Esophagus muscularis mucosa (tissue), 4 donors: ENCODE results near the gene TSC2. TPM values are rescaled to one million over a fixed set of nuclear protein-coding genes. Genes with fewer than 3 reads are reported as not detected.
"Not testable (repeated sequence)": the region's sequence is repeated elsewhere in the genome, so short reads cannot be mapped to it uniquely, and the experiment has no call there.

ENCODE experiments used
- DNase-seq: peaks from one replicate; pipeline ENCODE4 v3.0.0-alpha.2; 2017; ENCODE audit errors: extremely low spot score
- H3K27ac ChIP-seq, 4 donors: fragments of 200-600 bp; sonication (generic); replicated peaks in 1 of 4; 1 replicate in 3 of 4; 2 replicates in 1 of 4; pipeline ENCODE4 v1.5.1; 2016 to 2019; ENCODE audit warnings: mild to moderate bottlenecking in 1 of 4
- H3K27me3 ChIP-seq, 4 donors: fragments of 200-600 bp; sonication (generic); one replicate each; pipeline versions ENCODE4 v1.5.1 to v1.6.0; 2016 to 2019
- H3K36me3 ChIP-seq, 4 donors: fragments of 200-600 bp; sonication (generic); one replicate each; pipeline ENCODE4 v1.5.1; 2016 to 2019
- H3K4me1 ChIP-seq, 4 donors: fragments of 200-600 bp; sonication (generic); one replicate each; pipeline ENCODE4 v1.5.1; 2016 to 2019
- H3K4me3 ChIP-seq, 4 donors: fragments of 200-600 bp; sonication (generic); 1 replicate in 2 of 4; 2 replicates in 2 of 4; pipeline ENCODE4 v1.5.1; 2016 to 2019; ENCODE audit warnings: mild to moderate bottlenecking in 4 of 4, moderate library complexity in 1 of 4
- H3K9me3 ChIP-seq, 4 donors: fragments of 200-600 bp; sonication (generic); 1 replicate in 3 of 4; 2 replicates in 1 of 4; pipeline ENCODE4 v1.5.1; 2016 to 2019
- EP300 ChIP-seq: sonication (generic); formaldehyde crosslinking; IDR thresholded peaks from one replicate; pipeline ENCODE4 v1.6.1; 2017; ENCODE audit warnings: antibody characterized with exemption
- POLR2A ChIP-seq: fragments of 450-650 bp; IDR thresholded peaks from one replicate; pipeline ENCODE4 v1.6.1; 2017; ENCODE audit warnings: antibody characterized with exemption, moderate library complexity, mild to moderate bottlenecking, low read depth
- POLR2AphosphoS5 ChIP-seq, 2 donors: sonication (generic); formaldehyde crosslinking; IDR thresholded peaks; one replicate each; pipeline ENCODE4 v1.6.1; 2017; ENCODE audit warnings: antibody characterized with exemption in 2 of 2
- WGBS: methylation state at CpG from one replicate; pipeline ENCODE4 v1.1.5; 2018; 5-methylcytosine and 5-hydroxymethylcytosine counted together
- intact Hi-C: fragments of 100-400 bp; cut with DNase I; formaldehyde crosslinking; loops from one replicate; pipeline ENCODE4 v1.15.1; 2023
- total RNA-seq, 4 donors: library from RNA; depleted of rRNA; stranded (reverse); fragments of >200 nt; gene quantifications; one replicate each; pipeline versions ENCODE4 v1.1.0 to v1.2.1, GENCODE V29; 2016
- TF ChIP-seq, protein P1 (sequence below), 3 experiments: fragments of 200-600 bp in 2 of 3; fragments of 450-650 bp in 1 of 3; sonication (generic) in 2 of 3; IDR thresholded peaks; one replicate each; pipeline ENCODE4 v1.5.1; 2017 to 2019; ENCODE audit warnings: antibody characterized with exemption in 3 of 3, mild to moderate bottlenecking in 2 of 3, moderate library complexity in 1 of 3

Gene TSC2
- total RNA-seq, 4 donors from 2014 or later: 41.3 to 71.7 (median 52.0) TPM

DNA sequence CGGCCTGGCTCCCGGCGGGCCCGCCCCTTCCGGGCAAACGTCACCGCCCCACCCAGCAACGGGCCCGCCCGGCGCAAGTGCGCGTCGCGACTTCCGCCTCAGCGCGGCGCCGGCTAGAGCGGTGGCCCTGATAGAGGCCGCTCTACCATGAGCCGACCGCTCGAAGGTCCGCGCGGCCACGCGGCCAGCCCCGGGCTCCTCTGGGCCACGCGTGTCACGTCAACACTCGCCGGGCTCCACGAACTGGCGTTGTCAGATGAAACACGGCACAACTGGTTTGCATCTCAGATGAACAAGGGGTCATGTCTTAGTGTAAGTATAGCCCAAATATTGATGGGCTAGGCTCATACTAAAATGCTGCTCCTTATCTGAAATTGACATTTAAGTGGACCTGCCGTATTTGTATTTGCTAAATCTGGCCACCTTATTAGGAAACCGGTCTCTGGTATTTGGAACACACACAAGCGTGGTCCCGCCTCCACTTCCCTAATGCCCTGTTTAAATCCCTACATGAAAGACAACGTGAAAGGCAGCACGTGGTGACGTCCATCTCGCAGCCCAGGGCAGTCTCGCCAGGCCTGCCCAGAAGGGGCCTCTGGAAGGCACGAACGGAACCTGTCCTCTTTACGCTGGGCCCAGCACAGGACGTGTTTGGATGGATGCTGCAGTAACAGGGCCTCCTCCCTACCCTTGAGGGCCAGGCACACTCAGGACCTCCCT lies 37.8 kb upstream of the TSC2 start, which contains the start of gene ZNF598:
ZNF598 (minus strand) TSS at position 31 of the 720 bp plus-strand sequence.
- 3% methylated on average over 4 of the region's 52 CpGs for WGBS
- intact Hi-C loops: no loop called here
- no peak for DNase-seq
- peaks cover 0 to 5% (median 4%) of the 10 kb centered on the region in 4 donors for H3K36me3 ChIP-seq
- peak; percentile 91 for TF ChIP-seq POLR2A
- TF ChIP-seq POLR2AphosphoS5 (IDR thresholded peaks at IDR 0.05): peak; percentile 85 to 98
- TF ChIP-seq, protein P1, sequence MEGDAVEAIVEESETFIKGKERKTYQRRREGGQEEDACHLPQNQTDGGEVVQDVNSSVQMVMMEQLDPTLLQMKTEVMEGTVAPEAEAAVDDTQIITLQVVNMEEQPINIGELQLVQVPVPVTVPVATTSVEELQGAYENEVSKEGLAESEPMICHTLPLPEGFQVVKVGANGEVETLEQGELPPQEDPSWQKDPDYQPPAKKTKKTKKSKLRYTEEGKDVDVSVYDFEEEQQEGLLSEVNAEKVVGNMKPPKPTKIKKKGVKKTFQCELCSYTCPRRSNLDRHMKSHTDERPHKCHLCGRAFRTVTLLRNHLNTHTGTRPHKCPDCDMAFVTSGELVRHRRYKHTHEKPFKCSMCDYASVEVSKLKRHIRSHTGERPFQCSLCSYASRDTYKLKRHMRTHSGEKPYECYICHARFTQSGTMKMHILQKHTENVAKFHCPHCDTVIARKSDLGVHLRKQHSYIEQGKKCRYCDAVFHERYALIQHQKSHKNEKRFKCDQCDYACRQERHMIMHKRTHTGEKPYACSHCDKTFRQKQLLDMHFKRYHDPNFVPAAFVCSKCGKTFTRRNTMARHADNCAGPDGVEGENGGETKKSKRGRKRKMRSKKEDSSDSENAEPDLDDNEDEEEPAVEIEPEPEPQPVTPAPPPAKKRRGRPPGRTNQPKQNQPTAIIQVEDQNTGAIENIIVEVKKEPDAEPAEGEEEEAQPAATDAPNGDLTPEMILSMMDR (IDR thresholded peaks at IDR 0.05): peak in 1 of 3 experiments; percentile 28
- no peak for TF ChIP-seq EP300
- peak within 1 kb of the TSS; percentile 70 to 95 (median 81) for H3K4me3 ChIP-seq
- no peaks in the 10 kb centered on the region for H3K27me3 ChIP-seq
- H3K27ac ChIP-seq: peak within 1 kb of the TSS; percentile 89 to 97 (median 94)
- H3K4me1 ChIP-seq: peaks cover 45 to 52% (median 50%) of the 10 kb centered on the region in 4 donors
- no peaks in the 10 kb centered on the region for H3K9me3 ChIP-seq

DNA sequence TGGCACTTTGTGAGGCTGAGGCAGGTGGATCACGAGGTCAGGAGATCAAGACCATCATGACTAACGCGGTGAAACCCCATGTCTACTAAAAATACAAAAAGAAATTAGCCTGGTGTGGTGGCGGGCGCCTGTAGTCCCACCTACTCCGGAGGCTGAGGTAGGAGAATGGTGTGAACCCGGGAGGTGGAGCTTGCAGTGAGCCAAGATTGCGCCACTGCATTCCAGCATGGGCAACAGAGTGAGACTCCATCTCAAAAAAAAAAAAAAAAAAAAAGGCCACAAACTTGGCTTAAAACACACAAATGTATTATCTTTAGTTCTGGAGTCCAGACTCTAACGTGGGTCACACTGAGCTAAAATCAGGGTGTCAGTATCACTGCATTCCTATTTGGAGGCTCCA lies 36.1 kb upstream of the TSC2 start:
- intact Hi-C loops, H3K4me3 ChIP-seq, H3K27ac ChIP-seq, DNase-seq, H3K36me3 ChIP-seq, H3K9me3 ChIP-seq, H3K27me3 ChIP-seq: not testable (repeated sequence)
- H3K4me1 ChIP-seq: peaks cover 29 to 34% (median 33%) of the 10 kb centered on the region in 4 donors
- 84% methylated on average over 9 of the region's 9 CpGs for WGBS

DNA sequence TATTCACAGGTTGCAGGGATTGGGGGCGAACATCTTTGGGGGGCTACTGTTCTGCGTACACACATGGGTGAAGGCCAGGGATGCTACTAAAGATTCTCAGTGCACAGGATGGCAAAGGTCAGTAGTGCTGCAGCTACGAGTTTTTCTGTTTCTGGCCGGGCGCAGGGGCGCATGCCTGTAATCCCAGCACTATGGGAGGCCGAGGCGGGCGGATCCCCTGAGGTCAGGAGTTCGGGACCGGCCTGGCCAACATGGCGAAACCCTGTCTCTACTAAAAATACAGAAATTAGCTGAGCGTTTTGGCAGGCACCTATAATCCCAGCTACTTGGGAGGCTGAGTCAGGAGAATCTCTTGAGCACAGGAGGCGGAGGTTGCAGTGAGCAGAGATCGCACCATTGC lies 34.3 kb upstream of the TSC2 start:
- 92% methylated on average over 15 of the region's 15 CpGs for WGBS
- peaks cover 11 to 16% (median 15%) of the 10 kb centered on the region in 4 donors for H3K4me1 ChIP-seq
- DNase-seq: no peak
- no peak overlapping the region for H3K4me3 ChIP-seq
- no peaks in the 10 kb centered on the region for H3K36me3 ChIP-seq
- no peak overlapping the region for H3K27ac ChIP-seq
- intact Hi-C loops: no loop called here
- TF ChIP-seq, protein P1 (IDR thresholded peaks at IDR 0.05): no peak
- TF ChIP-seq POLR2A (no peak), POLR2AphosphoS5 (IDR thresholded peaks at IDR 0.05) (no peak), EP300 (no peak)
- H3K9me3 ChIP-seq: no peaks in the 10 kb centered on the region
- peaks cover 0 to 16% (median 0%) of the 10 kb centered on the region in 4 donors for H3K27me3 ChIP-seq

DNA sequence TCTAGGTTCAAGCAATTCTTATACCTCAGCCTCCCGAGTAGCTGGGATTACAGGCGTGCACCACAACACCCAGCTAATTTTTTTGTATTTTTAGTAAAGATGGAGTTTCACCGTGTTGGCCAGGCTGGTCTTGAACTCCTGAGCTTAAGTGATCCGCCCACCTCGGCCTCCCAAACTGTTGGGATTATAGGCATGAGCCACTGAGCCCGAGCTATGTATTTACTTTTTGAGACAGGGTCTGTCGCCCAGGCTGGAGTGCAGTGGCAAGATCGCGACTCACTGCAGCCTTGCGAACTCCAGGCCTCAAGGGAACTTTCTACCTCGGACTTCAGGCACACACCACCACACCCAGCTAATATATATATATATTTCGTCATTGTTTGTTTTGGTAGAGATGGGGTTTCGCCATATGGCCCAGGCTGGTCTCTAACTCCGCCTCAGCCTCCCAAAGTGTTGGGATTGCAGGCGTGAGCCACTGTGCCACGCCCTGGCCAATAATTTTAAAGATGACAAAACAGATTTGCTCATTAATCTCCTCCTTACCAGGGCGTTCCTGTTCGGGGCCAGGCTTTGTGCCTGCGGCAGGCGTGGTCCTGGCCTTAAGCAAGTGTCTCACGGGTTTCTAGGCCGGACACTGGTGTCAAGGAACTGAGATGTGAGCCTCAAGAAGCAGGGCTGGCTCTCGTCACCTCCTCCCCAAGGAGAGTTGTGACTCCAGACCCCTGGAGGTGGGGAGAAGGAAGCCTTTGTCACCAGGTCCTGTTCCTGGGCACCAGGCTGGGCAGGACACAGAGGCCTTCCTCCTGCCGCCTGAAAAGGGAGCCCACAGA lies 32.5 kb upstream of the TSC2 start:
- peaks cover 10 to 16% (median 15%) of the 10 kb centered on the region in 4 donors for H3K4me1 ChIP-seq
- TF ChIP-seq, protein P1 (IDR thresholded peaks at IDR 0.05): no peak
- TF ChIP-seq EP300 (no peak), POLR2A (no peak), POLR2AphosphoS5 (IDR thresholded peaks at IDR 0.05) (no peak)
- DNase-seq: no peak
- H3K36me3 ChIP-seq: no peaks in the 10 kb centered on the region
- intact Hi-C loops: no loop called here
- 84% methylated on average over 24 of the region's 24 CpGs for whole genome bisulfite sequencing
- peaks cover 0 to 34% (median 15%) of the 10 kb centered on the region in 4 donors for H3K27me3 ChIP-seq
- H3K9me3 ChIP-seq: no peaks in the 10 kb centered on the region
- H3K27ac ChIP-seq: no peak overlapping the region
- no peak overlapping the region for H3K4me3 ChIP-seq

DNA sequence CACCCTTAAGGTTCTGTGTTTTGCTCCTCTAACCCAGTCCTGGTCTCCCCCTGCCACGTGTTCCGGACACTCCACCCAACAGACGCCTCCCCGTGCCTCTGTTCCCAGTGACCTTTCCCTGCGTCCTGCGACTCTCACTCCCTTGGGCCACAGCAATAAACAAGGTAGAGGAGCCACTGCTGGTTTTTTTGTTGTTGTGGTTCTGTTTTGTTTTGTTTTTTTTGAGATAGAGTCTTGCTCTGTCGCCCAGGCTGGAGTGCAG lies 31.9 kb upstream of the TSC2 start:
- Histone ChIP-seq H3K4me3 (no peak overlapping the region), H3K4me1 (peaks cover 8 to 17% (median 16%) of the 10 kb centered on the region in 4 donors), H3K36me3 (no peaks in the 10 kb centered on the region), H3K27me3 (peaks cover 0 to 40% (median 20%) of the 10 kb centered on the region in 4 donors), H3K27ac (no peak overlapping the region), H3K9me3 (no peaks in the 10 kb centered on the region)
- 86% methylated on average over 7 of the region's 7 CpGs for WGBS
- no peak for DNase-seq
- TF ChIP-seq POLR2AphosphoS5 (IDR thresholded peaks at IDR 0.05): no peak
- TF ChIP-seq EP300: no peak
- no peak for TF ChIP-seq POLR2A
- TF ChIP-seq, protein P1 (IDR thresholded peaks at IDR 0.05): no peak
- intact Hi-C loops: no loop called here
